NB4 (cell line): Measurements from ENCODE around the gene VSTM1.
A peak's percentile ranks its signal among the peaks of the same experiment; 100 is the strongest.

Experiments
- CTCF ChIP-seq: IDR thresholded peaks from one replicate; pipeline ENCODE4 v1.5.1; 2012; ENCODE audit warnings: low read depth, low read length
- MAX ChIP-seq: IDR thresholded peaks from 2 replicates; pipeline ENCODE4 v1.6.1; 2011; ENCODE audit warnings: low read depth, low read length
- MYC ChIP-seq: IDR thresholded peaks from 2 replicates; pipeline ENCODE4 v1.6.1; 2011; ENCODE audit warnings: low read depth, low read length
- POLR2A ChIP-seq: IDR thresholded peaks from 2 replicates; pipeline ENCODE4 v1.6.1; 2011; ENCODE audit warnings: mild to moderate bottlenecking; ENCODE audit not compliant: insufficient read length; ENCODE audit errors: extremely low read depth

- TF ChIP-seq CTCF (peak; percentile 74), MAX (no peak), POLR2A (no peak), MYC (no peak)
Measured at GRCh38 chr19:54029930-54030490, 33.7 kb downstream of the VSTM1 start.
